Measurements from ENCODE around the gene CDK10. TPM values are rescaled to one million over a fixed set of nuclear protein-coding genes. Genes with fewer than 3 reads are reported as not detected.

Gene CDK10
- polyA plus RNA-seq, 1 donor from 2014 or later = 126 TPM

GRCh38 chr16:89733792-89734191 lies 47.3 kb downstream of the CDK10 start:
- Histone ChIP-seq H3K9me2 (ENCODE audit: insufficient read depth, low read length) (no peaks in the 10 kb centered on the region), H3K4me2 (ENCODE audit: low read length) (no peak overlapping the region), H3K9ac (ENCODE audit: low read length) (no peak overlapping the region), H2AFZ (ENCODE audit: low read depth, low read length) (no peak overlapping the region), H4K20me1 (ENCODE audit: insufficient read depth) (no peaks in the 10 kb centered on the region), H3K4me3 (ENCODE audit: low read length) (no peak overlapping the region), H3K27ac (ENCODE audit: low read length) (no peak overlapping the region), H3K36me3 (ENCODE audit: insufficient read depth, low read length) (no peaks in the 10 kb centered on the region), H3K27me3 (ENCODE audit: insufficient read depth, low read depth, low read length) (no peaks in the 10 kb centered on the region), H3F3A (ENCODE audit: insufficient read depth, low read length, poor library complexity, severe bottlenecking) (no peaks in the 10 kb centered on the region), H3K79me2 (replicated peaks; ENCODE audit: insufficient read depth, low read length) (no peaks in the 10 kb centered on the region), H3K9me3 (ENCODE audit: low read length) (no peaks in the 10 kb centered on the region)
- TF ChIP-seq EZH2 (IDR thresholded peaks at IDR 0.05; ENCODE audit: borderline replicate concordance, insufficient read depth, low read length, poor library complexity, severe bottlenecking) = no peak
- no peak for TF ChIP-seq MXI1 (conservative IDR thresholded peaks at IDR 0.05; ENCODE audit: poor library complexity, severe bottlenecking)
- no peak for TF ChIP-seq RAD21 (conservative IDR thresholded peaks at IDR 0.05)
- TF ChIP-seq REST (IDR thresholded peaks at IDR 0.05; ENCODE audit: borderline replicate concordance) = no peak
- no peak for TF ChIP-seq POLR2AphosphoS5 (IDR thresholded peaks at IDR 0.05)
- no peak for TF ChIP-seq EP300 (conservative IDR thresholded peaks at IDR 0.05; ENCODE audit: poor library complexity, severe bottlenecking)
- TF ChIP-seq CTCF (IDR thresholded peaks at IDR 0.05; ENCODE audit: poor library complexity, severe bottlenecking) = no peak
- TF ChIP-seq SMC3 (conservative IDR thresholded peaks at IDR 0.05; ENCODE audit: poor library complexity) = no peak

- Histone ChIP-seq H3K4me2 (ENCODE audit: low read length) (no peak overlapping the region), H3K9me2 (ENCODE audit: insufficient read depth, low read length) (no peaks in the 10 kb centered on the region), H3K27ac (ENCODE audit: low read length) (no peak overlapping the region), H2AFZ (ENCODE audit: low read depth, low read length) (no peak overlapping the region), H3F3A (ENCODE audit: insufficient read depth, low read length, poor library complexity, severe bottlenecking) (no peaks in the 10 kb centered on the region), H4K20me1 (ENCODE audit: insufficient read depth) (no peaks in the 10 kb centered on the region), H3K36me3 (ENCODE audit: insufficient read depth, low read length) (no peaks in the 10 kb centered on the region), H3K9ac (ENCODE audit: low read length) (no peak overlapping the region), H3K79me2 (replicated peaks; ENCODE audit: insufficient read depth, low read length) (no peaks in the 10 kb centered on the region), H3K4me3 (ENCODE audit: low read length) (no peak overlapping the region), H3K9me3 (ENCODE audit: low read length) (no peaks in the 10 kb centered on the region), H3K27me3 (ENCODE audit: insufficient read depth, low read depth, low read length) (no peaks in the 10 kb centered on the region)
- TF ChIP-seq SMC3 (conservative IDR thresholded peaks at IDR 0.05; ENCODE audit: poor library complexity) (no peak), REST (IDR thresholded peaks at IDR 0.05; ENCODE audit: borderline replicate concordance) (no peak), POLR2AphosphoS5 (IDR thresholded peaks at IDR 0.05) (no peak), MXI1 (conservative IDR thresholded peaks at IDR 0.05; ENCODE audit: poor library complexity, severe bottlenecking) (no peak), RAD21 (conservative IDR thresholded peaks at IDR 0.05) (no peak)
These were observed 50.1 kb downstream of the CDK10 start for GRCh38 chr16:89736554-89736953.

Measured in neural cell (in vitro differentiated cells).